Hematopoietic multipotent progenitor cell treated with erythropoietin and hydrocortisone succinate and interleukin-3 and kit ligand, for 15 days (in vitro differentiated cells): Measurements from ENCODE around the gene BTBD9.
"Not testable (repeated sequence)": the region's sequence is repeated elsewhere in the genome, so short reads cannot be mapped to it uniquely, and the experiment has no call there.

Source experiments
- DNase-seq: peaks from one replicate; pipeline ENCODE4 v3.0.0-alpha.2; 2015; ENCODE audit warnings: low spot score

BTBD9 gene

DNA sequence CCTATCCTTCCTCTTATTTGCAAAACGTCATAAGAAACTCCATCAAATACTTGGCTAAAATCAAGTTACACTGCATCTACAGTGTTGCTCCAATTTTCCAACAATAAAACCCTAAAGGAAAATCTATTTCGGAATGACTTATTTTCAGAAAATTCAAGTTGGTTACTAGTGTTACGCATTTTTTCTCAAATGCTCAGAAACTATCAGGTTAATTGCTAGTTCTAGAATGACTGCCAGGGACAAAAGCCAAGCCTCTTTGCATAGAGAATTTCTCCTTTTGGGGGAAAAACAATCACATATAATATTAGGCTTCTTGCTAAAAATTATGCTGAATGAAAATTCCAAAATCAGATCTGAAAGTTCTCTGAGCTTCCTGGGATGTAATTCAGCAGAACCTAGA, 210.2 kb downstream of the BTBD9 start:
- no peak for DNase-seq

- DNase-seq: no peak
Measured at GRCh38 chr6:38427492-38428210, 212.1 kb downstream of the BTBD9 start.

GRCh38 chr6:38425788-38426488, 213.8 kb downstream of the BTBD9 start:
- not testable (repeated sequence) for DNase-seq

DNA sequence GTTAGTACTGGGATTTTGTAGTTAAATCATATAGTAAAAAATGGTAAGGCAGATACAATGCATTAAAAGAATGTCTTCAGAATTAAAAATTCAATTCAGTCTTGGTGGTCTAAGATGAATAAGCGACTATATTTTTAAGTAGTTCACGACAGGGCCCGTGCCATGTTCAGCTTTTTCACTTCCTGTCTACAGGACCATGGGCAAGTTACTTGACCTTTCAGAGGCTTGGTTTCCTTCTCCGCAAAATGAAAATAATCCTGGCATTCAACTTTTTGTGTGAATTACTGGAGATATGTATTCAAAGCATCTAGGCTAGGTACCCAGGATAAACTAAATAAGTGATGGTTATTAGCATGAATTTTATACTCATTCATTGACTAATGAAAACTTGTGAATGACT, 216.0 kb downstream of the BTBD9 start:
- no peak for DNase-seq

GRCh38 chr6:38420207-38420606, 219.5 kb downstream of the BTBD9 start:
- no peak for DNase-seq

DNA sequence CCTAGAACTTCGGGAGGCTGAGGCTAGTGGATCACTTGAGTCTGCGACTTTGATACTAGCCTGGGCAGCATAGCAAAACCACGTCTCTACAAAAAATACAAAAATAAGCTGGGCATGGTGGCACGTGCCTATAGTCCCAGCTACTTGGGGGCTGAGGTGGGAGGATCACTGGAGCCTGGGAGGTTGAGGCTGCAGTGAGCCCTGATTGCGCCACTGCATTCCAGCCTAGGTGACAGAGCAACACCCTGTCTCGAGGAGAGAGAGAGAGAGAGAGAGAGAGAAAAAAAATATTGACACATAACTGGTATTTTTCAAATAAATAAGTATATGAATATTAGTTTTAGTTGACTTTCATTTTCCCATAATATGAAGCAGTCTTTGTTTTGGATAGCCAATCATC, 222.2 kb downstream of the BTBD9 start:
- no peak for DNase-seq

DNA sequence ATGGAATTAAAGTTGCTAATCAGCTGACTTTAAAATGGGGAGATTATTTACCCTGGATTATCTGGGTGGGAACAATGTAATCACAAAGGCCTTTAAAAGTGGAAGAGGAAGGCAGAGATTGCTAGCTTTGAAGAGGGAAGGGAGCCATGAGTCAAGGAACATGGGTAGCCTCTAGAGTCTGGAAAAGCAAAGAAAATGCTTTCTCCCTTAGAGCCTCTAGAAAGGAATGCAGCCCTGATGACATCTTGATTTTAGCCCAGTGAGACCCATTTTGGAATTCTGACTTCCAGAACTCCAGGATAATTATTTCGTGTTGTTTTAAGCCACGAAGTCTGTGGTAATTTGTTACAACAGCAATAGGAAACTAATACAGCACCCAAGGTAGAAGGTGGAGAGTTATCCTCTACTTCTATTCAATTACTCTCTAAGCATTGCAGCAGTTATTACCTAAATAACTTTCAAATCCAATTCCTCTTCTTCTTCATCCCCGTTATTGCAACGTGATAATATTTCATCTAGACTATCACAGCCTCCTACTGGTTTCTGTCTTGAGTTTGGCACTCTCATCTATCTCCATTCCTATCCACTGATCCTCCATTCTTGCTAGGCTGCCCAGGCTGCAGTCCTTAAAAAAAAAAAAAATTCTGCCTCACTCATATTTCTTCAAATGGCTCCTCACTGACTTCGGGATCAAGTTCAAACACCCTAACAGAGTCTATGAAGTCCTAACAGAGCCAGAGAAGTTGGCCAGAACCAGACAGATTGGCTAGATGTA, 224.3 kb downstream of the BTBD9 start:
- no peak for DNase-seq

DNA sequence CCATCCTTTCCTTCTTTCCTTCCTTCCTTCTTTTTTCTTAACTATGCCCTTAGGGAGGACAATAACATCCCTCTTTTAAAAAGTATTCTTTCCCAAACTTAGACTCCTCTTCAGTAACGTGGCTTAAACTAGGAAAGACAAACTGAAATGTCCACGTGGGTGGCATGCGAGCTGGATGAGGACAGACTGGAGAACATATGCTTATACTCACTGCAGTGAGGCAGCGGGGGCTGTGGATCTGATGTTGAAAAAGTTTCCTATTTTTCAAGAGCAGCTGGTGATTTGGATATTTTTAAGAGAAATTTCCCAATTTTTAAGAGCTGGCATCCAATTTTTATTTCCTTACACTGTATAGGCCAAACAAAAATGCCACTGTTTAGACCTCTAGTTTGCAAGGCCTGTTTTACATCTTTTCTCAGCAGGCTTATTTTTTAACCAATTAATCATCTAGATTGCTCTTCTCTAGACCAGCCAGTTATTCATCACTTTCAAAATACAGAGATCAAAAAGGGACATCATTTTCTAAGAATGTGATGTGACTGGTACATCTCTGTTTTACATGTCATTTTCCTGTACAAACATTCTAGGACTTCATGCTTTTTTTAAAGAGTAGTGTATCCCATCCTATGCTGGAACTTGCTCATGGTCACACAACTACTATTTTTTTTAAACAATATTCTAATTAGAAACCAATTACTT, 226.5 kb downstream of the BTBD9 start:
- DNase-seq: no peak

DNA sequence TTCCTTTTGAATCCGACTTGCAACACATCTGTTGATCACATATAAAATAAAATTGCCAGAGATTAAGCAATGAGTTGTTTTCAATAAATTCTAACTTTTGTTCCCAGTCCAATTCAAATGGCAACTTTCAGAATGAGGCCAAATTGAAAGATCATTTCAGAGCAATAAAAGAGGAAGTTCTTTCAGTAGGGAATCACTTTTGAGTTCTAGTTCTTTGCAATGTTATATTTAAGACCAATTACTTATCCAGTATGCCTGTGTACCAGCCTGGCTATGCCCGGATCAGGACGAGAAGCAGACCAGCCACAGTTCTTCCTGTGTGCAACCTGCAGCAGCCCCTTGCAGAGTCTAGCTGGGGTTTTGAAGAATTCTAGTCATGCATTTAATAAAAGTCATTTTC, 232.5 kb downstream of the BTBD9 start:
- no peak for DNase-seq

- DNase-seq: no peak
Measured at GRCh38 chr6:38406096-38406495, 233.6 kb downstream of the BTBD9 start.

DNA sequence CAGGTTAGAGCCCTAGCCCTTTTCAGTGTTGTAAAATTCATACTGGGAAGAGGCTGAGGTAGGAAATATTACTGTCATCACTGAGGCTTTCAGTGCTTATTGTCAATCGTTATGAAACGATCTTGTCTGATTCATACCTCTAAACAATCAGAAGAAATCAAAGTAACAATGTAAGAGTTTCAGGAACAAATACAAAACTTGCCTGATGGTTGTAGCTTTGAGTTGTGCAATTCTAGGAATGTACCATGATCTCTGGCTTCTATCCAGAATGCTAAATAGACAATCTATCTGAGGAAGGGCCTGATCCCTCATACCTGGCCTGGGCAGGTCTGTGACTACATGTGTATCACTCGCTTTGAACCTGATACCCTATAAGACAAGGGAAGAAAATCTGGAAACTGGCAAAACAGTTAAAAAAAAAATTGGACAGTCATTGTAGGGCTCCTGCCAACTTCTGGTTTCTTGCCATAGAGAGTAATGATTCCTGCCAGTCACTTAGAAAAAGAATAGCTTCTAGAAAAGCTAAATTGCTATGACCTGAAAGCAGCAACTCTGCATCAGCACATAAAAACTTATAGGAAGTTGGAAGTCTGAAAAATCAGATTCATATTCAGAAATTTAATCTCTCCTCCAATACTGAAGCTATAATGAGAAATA, 234.7 kb downstream of the BTBD9 start:
- DNase-seq: no peak

DNA sequence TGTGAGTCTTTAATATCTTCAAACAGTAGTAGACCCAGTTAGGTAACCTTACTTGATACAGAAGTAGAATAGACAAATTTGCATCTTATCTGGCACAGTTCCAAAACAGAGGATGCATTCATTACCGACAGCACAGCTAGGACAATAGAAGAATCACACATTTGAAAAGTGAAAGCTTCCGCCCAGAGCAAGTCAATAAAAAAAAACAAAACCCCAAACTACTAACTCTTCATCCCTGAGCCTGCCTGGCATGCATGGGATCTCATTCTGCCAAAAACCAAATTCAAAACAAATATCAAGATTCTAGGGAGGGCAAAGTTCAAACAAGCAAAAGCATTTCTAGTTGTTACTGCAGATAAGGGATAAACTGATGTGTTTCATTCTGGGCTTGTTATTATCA, 235.4 kb downstream of the BTBD9 start:
- no peak for DNase-seq

DNA sequence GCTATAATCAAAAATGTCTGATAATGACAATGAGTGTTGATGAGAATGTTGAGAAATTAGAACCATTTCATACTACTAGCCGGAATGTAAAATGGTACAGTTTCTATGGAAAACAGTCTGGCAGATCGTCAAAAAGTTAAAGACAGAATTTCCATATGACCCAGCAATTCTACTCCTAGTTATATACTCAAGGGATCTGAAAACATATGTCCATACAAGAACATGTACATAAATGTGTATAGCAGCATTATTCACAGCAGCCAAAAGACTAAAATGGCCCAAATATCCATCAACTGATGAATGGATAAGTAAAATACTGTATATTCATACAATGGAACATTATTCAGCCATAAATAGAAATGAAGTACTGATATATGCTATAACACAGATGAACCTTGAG, 236.2 kb downstream of the BTBD9 start:
- no peak for DNase-seq

DNA sequence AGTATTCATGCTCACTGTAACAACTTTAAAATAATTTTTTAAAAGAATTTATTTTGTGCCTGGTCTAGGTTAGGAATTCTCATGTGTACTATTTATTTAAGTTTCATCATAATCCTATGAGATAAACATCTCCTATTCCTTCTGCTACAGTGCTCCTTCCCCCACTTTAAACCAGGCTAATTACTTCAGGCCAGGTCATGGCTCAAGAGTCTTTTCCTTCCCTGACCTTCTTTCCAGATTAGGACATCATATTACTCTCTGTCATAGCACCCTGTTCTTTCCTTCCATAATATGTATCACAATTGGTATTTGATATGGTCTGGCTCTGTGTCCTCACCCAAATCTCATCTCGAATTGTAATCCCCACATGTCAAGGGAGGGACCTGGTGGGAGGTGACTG, 239.0 kb downstream of the BTBD9 start:
- DNase-seq: no peak

GRCh38 chr6:38400101-38400500, 239.6 kb downstream of the BTBD9 start:
- no peak for DNase-seq

DNA sequence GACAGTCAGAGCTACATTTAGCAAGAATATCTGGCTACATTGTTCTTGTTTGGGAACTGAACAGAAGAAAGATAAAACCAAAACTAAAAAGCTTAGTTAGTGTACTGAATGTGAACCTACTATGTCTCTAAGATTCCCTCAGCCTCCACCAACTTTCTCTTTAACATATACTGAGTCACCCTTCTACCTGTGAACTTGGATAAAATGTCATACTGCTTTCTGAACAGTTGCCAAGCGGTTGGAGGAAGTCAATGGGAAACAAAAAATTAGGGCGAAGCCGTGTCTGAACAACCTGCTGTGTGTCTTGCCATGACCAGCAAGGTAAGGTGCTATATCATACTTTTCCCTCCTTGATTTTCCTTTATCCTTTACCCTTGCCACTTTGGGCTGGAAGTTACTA, 243.5 kb downstream of the BTBD9 start:
- DNase-seq: no peak

DNA sequence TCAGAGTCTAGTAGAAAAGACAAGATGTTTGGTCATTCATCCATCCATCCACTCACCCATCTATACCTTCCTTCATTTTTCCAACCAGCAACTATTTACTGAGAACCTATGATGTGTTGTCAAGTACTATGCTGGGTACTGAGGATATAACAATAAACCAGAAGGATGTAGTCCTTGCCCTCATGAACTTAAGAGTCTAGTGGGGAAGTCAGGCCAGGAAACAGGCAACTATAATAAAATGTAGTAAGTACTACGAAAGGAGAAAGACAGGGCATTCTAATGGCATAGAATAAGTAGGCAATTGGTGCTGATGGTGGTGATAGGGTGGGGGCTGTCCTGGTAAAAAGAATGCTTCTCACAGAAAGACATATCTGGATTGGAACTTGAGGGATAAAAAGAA, 245.7 kb downstream of the BTBD9 start:
- DNase-seq: no peak

DNA sequence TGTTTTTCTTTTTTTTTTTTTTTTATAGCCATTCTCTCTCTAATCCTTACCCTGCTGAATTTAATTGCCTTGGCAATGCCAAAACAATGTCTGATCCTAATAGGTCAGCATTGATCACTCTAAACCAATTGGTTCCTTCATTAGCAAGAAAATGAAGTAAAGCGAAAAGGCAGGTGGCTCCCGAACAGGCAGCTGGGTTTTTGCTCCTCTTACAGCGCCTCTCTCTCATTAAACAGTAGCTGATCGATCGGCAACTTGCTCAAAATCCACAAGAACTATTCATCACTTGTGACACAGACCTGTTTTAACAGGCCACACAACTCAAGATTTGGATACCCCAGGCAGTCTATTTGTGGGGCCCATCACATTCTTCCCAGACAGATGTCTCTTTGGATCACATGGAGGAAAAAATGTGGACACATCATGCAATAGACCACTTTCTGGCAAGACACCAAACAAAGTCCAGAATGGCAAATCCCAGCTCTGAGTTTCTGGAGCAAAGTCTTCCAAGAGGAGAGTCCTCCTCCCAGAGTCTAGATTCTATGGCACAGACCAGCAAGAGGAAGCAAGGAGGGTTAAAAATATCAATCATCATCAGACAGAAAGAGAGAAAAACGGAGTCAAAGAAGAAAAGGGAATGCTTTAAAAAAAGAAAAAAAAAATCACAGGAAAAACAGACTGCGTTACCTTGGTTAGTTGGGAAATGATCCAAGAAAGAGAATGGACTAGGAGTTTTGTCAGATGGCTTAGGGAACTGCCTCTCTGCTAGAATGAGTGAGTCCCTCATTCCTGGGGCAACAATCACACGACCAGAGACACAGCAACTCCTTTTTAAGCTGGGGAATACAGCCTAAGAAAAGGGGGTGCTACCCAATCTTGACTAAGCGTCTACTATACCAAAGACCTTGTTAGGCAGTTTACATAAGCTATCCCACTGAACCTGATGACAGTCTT, 247.8 kb downstream of the BTBD9 start:
- no peak for DNase-seq

DNA sequence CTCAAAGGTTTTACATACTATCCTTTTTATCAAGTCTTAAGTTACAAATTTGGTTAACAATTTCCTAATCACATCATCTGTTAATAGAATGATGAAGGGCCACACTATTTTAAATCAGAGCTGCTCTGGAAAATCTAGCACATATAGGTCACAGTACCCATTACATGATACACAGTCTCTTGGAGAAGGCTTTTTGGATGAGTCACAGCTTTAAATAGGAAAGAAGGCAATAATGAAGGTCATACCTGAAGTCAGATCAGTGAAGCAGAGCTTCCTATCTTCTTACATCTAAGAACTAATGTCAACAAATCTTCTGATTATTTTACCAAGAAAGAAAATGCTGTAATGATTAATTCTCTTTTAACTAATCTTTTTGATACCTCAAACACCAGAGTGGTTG, 248.5 kb downstream of the BTBD9 start:
- DNase-seq: no peak

DNA sequence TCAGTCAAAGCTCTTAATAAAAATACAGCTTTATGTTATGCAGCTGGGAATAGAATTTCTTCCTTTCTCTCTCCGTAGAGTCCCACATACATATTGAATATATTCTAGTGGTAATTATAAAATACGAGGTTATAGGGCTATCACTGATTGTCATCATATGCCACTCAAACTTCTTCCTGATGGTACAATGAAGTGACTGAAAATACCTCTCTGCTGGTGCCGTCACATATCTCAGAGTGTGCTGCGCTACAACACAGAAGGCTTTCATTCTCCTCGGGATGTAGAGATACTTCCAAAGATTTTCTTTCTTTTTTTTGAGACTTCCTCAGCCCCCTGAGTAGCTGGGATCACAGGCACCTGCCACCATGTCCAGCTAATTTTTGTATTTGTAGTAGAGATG, 249.9 kb downstream of the BTBD9 start:
- DNase-seq: no peak

DNA sequence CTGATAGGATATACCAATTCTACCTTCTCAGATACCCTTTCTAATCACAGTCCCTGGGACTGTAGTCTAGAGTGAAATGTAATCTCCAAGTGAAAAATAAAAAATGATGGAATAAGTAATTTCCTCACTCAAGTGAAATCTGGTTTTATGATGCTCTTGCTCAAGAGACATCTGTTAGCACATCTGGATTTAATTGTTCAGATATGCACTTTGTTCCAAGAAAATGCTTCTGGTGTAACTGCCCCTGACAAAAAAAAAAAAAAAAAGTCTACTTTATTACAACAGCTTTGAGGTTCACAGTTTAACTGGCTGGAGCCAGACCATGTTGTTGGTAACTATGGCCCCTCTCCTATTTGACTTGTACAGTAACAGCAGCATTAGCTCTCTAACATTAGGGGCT, 251.8 kb downstream of the BTBD9 start:
- DNase-seq: no peak
